Measurements from ENCODE around the gene PEX3.
"Not testable (repeated sequence)": the region's sequence is repeated elsewhere in the genome, so short reads cannot be mapped to it uniquely, and the experiment has no call there.

The PEX3 gene, protein sequence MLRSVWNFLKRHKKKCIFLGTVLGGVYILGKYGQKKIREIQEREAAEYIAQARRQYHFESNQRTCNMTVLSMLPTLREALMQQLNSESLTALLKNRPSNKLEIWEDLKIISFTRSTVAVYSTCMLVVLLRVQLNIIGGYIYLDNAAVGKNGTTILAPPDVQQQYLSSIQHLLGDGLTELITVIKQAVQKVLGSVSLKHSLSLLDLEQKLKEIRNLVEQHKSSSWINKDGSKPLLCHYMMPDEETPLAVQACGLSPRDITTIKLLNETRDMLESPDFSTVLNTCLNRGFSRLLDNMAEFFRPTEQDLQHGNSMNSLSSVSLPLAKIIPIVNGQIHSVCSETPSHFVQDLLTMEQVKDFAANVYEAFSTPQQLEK

DNA sequence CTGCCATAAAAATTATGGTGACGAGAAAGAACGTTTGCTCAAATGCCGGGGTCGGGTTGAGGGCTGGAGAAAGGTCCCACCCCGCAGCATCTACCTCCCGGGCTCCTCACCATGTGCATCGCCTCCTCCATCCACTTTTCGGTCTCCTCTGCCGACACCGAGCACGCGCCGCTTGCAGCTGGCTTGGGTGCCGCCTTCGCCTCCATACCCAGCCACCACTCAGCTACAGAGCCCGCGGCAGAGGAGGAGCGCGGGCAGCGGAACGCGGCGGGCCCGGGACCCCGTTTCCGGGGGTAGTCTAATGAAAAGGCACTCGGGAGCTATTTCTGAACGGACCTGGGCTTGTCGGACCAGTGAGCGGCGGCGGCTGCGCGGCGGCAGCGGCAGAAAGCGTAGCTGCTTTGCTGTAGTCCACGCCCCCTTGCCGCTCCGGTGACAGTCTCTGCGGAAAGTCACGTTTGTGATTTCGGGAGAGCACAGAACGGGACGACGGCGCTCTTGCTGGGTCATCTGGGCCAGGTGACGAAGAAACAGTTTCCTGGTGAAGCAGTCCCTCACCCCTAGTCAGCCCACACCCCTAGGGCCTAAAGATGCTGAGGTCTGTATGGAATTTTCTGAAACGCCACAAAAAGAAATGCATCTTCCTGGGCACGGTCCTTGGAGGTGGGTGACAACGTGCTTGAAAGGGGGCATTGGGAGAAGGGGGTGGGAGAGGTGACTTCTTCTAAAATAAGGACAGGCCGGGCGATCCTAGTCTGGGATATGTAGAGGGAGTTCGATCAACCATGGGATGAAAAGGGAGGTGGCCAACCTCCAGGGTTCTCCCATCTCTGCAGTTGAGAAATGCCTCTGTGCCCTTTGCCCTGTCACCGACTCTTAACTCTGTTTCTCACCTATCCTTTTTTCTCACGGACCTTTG lies at the start of gene PEX3, which contains the start of gene ADAT2:
Gene PEX3, plus strand, starts transcription at position 353 of the 919 bp plus-strand sequence. Its CDS starts 238 bp downstream, at position 591.
Gene ADAT2, minus strand, starts transcription at position 243 of the 919 bp plus-strand sequence. Its CDS starts 37 bp downstream, at position 206.
- DNase-seq, result peak; percentile 96

DNA sequence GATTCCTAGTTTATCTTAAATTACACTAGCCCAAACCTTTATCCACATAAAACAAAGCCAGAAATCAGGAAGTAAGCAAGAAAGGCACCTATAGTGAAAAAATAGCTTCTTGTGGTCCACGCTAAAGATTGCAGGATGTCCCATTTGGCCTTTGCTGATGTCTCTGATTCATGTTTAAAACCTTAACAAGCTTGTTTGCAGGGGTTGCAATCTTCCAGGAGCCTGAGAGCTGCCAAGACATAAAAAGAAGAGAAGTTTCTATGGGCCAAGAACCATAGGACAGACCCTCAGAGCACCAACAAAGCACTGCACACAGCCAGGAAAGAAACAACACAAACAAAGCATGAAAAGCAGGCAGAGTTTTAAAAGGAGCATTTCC lies 49.5 kb upstream of the PEX3 start:
- no peak for DNase-seq

DNA sequence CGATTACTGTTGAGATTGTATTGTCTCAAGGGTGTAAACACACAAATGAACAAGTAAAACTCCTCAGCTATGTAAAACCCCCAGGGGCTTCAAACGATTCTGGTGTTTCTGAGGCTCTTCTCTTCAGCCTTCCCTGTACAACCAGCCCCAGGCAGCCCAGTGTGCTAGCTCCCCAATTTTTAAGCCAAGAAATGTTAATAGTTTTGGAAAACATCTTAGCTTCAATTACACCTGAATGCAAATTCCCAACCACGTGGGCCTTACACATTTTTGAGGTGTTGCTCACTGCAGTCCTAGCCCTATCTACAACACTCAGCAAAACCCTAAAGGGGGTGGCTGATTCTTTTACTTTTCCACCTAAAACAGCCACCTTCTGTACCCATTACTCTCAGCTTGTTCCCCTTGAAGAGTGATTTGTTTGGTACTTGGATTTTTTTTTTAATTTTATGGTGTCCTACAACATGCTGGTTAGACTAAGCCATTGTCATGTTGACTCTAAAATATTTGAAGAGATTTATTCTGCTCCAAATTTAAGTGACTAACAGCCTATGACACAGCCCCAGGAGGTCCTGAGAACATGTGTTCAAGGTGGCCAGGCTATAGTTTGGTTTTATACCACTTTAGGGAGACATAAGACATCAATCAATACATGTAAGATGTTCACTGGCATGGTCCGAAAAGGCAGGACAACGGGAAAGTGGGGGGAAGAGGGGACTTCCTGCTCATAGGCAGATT lies 48.8 kb upstream of the PEX3 start:
- DNase-seq, result no peak

DNA sequence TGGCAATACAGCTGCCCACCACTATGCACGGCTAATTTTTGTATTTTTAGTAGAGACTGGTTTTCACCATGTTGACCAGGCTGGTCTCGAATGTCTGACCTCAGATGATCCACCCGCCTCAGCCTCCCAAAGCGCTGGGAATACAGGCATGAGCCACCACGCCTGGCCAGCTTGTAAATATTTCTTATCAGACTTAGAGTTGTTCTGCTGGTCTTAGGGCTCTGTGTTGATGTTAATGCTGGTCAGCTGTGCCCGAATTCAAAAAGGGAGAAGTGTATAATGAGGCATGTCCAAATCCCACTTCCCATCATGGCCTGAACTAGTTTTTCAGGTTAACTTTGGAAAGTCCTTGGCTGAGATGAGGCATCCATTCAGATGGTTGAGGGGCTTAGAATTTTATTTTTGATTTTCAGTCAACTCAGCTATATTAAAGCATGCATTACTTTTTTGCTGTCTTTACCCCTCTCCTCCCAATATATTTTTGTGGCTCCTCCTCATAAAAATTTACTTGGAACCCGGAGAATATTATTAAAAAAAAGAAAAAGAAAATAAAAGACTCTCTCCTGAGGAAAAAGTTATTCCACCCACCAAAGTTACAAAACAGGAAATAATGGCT lies 47.8 kb upstream of the PEX3 start:
- no peak for DNase-seq

DNA sequence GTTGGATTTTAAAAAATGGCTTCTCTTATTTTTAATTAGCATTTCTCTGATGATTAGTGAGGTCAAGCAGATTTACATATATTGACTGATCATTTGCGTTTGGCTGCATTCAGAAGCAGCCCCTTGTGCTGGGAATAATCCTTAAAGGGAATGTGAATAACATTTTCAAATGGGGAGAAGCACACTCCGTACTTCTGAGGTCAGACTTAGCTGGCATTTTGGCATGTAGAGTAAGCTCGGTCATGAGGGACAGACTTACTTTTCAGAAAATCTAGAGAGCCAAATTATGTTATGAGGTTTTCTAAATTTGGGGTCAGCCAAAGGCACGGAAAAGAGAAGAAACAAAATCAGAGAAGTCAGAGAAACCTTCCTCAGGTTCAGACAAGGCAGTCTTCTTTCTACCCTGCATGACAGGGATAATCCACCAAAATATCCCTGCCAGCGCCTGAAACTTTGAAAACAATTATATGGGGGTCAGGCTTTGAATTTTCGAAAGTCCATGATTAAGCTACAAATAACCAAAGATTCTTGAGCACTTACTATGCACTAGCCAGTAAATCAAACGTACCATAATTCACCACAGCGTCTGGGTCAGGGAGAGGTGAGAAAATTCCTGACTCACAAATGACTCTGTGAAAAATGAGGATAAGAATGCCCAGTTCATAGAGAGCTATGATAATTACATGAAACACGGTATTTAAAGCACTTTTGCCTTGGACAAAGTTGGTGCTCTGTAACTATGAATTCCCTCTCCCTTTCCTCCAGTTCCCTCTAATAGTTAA lies 45.0 kb upstream of the PEX3 start:
- no peak for DNase-seq

DNA sequence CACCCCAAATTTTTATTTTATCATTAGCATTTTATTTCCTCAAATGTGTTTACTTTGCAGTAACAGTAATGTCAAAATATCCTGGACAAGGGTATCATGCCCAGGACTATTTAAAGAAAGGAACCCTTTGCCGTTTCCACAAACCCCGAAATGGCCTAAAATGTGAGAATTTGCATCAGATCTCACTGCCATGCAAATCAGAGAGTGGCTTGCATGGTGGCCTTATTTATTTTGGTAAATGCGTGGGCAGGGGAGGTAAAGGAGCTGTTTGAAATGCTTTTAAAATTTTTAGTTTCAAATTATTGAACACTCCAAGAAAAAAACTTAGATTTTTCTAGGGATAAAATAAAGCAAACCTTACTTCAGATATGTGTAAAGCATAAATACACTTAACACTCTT lies 43.9 kb upstream of the PEX3 start:
- DNase-seq, result no peak

DNA sequence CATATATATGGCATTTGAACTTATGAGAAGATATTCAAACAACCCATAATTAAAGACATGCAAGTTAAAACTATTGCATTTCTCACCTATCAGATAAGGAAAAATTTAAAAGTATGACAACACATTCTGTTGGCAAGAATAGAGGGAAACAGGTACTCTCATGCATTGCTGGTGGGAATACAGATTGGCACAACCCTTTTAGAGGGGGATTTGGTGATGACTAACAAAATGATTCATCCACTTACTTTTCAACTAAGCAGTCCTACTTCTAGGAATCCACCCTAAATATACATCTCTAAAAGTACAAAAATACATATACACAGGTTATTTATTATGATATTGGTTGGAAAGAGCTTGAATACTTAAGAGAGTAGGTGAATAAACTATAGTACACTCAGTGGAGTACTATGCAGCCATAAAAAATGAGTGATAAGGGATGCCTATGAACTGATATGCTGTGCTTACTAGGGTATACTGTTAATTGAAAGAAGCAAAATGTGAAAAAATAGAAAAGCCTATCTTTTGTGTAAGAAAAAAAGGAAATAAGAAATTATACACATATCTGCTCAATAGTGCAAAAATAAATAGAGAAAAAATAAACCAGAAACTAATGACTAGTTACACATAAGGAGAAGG lies 42.3 kb upstream of the PEX3 start:
- DNase-seq, result no peak

DNA sequence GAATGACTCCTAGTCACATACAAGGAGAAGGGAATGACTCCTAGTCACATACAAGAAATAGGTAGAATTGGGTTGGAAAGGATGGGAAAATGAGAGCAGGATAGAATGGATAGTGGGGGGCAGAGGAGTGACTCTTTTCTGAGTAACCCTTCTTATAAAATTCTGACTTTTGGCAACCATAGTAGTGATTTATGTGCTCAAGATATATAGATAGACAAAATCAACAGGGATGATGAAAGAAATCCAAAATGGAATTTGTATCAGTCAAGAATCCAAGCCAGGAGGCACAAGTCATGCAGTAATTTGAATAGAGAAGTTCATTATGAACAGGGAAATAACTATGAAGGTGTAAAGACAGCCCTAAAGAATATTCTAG lies 41.8 kb upstream of the PEX3 start:
- DNase-seq, result no peak

DNA sequence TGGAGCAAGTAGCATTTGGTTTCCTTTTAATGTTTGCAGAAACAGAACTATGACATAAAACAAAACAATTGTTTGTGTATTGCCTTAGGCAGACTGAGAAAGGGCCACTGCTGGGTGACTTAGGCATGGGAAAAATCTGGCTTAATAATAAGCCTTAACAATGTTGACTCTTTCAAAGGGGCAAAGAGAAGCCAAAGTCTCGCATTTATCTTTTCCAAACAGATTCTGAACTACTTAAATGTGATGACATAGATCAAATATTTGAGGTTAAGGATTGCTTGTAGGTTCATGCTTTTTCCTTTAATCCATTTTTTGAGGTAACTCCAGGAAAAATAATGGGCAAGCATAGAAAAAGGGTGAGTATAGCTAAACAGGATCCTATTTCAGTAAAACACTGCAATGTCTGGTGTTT lies 39.7 kb upstream of the PEX3 start:
- DNase-seq, result no peak

DNA sequence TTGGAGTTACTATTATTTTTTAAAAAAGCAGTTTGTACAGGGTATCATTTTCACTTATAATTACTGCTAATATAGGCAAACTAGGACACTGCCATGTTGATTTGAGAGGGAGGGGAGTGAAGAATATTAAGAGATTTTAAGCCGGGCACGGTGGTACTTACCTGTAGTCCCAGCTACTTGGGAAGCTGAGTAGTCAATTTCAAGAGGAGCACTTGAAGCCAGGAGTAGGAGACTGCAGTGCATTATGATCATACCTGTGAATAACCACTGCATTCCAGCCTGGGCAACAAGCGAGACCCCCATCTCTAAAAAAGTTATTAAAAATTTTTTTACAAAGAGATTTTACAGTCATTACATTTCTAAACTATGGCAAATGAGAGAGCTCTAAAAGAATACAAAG lies 35.8 kb upstream of the PEX3 start:
- DNase-seq, result no peak

DNA sequence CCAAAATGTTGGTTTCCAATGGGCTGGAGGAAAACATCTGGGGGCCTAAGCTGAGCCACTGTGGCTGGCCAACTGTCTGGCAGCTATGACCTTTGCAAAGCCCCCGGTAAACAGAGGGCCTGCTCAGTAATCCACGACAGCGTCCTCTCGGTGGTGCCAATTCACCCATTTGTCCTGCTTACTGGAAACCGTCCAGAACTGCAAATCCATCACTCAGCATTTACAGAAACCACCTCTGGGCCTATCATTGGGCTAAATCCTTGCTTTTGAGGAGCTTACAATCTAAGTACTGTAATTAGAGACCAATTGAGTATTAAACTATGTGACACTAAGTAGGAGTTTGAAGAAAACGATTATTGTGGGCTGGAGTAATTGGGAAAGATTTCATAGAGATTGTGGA lies 31.1 kb upstream of the PEX3 start:
- no peak for DNase-seq

DNA sequence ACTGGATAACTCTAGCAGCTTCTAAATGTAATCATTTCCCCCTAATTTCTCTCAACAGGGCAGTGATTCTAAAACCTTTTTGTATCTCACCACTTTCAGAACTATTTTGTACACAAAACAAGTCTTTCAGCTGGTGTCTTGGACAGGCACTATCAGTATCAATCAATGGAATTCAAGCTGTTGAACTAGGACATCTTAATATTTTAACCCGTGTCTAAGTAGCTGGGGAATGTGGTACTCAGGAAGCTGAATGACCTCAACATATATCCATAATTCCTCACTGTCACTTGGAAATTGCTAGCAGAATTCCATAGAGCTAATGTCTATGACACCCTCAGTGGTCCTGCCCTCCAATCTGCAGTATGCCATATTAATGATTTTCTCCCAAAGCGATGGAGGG lies 24.6 kb upstream of the PEX3 start:
- DNase-seq, result no peak

DNA sequence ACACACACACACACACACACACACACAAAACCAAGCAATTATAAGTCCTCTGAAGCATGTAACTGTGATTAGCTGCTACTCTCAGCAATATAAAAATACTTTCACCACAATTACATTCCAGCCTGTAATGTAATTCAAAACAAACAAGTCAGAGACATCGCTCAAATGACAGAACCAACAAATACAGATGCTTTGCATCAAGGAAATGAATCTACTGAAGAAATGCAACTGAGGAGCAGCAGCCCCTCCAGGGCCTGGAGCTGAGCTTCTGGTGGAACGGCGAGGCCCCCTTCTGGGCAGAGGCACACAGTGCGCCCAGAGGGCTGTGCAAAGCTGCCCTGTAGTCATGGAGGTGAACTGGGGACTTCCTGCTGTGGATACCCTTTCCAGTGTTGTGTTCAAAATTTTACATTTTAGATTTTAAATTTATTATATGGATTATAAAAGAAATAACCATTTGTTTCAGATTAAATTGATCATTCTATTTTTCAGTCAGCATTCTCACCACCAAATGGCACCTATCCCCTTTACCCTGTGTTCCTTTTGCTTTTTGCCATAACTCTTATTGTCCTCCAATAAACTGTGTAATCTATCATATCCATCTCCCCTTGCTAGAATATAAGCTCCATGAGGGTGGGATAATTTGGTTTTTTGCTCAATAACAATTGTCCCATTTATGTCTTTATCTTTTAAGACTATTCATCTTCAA lies 23.3 kb upstream of the PEX3 start:
- DNase-seq, result peak; percentile 86

DNA sequence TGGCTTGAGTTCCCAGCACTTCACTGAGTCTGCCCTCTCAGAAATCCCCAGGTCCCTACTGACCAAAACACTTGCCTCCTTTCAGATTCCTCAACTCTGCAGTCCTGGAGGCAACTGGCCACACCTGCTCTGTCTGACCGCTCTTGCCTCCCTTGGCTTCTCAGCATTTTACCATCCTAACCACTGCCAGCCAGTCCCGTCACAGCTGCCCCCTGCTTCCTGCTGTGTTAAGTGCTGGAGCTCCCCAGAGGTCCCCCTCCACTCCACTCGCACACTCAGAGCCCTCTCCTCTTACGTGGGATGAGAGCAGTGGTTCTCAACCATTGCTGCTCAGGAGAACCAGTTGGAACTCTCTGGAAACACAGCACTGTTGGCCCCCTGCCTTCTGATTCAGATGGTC lies 20.6 kb upstream of the PEX3 start:
- DNase-seq, result no peak

DNA sequence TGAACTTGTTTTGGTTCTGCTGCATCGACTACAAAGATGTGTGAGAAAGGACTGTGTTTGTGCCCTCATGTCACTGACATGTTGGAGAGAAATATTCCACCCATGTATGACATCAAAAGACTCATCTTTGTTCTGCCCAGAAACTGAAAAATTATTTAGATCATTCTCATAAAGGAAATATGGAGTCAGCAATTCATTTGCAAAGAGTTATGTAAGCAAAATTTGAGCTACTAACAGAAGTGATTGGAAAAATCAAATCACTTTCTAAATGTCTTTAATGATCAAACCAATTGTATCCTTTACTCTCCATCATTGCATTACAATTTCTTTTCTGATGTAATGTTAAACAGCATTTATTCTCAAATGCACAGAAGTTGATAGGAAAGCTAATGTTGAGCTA lies 19.4 kb upstream of the PEX3 start:
- no peak for DNase-seq

DNA sequence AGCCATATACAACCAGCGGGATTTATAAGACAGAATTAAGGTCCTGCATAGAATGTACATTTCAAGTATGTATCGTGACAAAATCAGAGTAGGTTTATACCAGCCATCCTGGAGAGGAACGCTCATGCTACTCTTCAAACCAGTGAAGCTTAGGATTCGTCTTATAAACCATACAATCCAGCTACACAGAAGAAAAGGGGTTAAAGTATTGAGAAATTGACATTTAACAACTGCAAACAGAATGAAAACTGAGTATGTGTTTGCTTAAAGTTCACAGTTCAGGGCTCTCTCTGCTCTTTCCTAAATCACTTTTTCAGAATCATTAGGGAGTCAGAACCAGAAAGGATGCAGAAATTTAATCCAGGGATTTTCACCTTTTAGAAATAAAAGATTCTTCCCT lies 18.0 kb upstream of the PEX3 start:
- no peak for DNase-seq

DNA sequence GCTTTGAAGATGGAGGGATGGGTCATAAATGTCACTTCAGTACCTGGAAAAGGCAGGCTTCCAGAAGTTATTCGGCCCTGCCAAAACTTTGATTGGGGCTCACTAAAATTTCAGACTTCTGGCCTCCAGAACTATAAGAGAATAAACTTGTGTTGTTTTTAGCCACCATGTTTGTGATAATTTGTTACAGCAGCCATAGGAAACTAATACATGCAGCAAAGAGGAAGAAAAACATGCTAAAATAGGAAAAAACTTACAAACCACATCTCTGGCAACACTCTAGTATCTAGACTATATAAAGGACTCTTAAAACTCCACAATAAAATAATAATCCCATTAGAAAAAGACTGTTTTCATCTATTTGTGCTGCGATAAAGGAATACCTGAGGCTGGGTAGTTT lies 9.6 kb upstream of the PEX3 start:
- no peak for DNase-seq

DNA sequence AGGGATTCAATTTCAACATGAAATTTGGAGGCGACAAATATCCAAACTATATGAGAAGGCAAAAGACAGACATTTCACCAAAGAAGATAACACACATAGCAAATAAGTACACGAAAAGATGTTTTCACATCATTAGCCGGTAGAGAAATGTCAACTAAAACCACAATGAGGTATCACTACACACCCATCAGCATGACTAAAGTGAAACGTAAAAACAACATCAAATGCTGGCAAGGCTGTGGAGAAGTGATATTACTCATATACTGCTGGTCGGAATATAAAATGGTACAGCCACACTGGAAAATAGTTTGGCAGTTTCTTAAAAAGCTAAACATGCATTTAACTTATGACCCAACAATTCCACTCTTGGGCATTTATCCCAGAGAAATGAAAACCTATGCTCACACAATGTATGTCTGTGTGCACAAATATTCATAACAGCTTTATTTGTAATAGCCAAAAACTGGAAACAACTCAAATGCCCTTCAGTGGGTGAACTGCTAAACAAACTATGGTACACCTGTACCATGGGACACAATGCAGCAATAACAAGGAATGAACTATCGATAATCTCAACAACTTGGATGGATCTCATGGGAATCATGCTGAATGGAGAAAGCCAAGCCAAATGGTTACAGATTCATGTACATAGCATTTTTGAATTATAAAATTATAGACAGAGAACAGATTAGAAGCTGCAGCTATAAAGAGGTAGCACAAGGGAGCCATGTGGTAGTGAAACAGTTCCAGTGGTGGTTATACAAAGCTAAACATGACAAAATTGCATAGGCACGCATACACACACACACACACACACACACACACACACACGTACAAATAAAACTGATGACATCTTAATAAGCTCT lies 8.7 kb upstream of the PEX3 start:
- no peak for DNase-seq

DNA sequence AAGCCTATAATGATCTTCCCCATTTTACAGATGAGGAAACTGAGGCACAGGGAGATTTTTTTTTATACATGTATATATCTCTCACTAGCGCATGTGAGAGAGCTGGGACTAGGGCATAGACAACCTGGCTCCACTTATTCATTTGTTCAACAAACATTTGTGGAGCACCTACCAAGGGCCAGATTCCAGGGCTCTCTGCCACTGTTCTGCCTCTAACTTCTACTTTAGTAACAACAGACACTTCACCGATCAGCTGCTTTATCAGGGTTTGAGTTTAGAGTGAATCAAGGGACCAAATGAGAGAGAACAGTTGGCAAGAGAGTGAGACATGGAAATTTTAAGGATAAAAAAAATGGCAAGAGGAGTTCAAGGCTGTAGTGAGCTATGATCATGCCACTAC lies 7.5 kb upstream of the PEX3 start:
- DNase-seq, result no peak

DNA sequence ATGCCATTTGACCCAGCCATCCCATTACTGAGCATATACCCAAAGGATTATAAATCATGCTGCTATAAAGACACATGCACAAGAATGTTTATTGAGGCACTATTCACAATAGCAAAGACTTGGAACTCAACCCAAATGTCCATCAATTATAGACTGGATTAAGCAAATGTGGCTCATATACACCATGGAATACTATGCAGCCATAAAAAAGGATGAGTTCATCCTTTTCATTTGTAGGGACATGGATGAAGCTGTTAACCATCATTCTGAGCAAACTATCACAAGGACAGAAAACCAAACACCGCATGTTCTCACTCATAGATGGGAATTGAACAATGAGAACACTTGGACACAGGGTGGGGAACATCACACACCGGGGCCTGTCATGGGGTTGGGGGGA lies 2.7 kb upstream of the PEX3 start:
- DNase-seq, result not testable (repeated sequence)

Measured in femur (tissue), 1 donor.